Natural killer cell (primary cell): ENCODE measurements around the gene KDM4C. TPM values are rescaled to one million over a fixed set of nuclear protein-coding genes. Genes with fewer than 3 reads are reported as not detected.
A peak's percentile ranks its signal among the peaks of the same experiment; 100 is the strongest.

Experiments used
- ATAC-seq, 3 donors: fragments of 150-1000 bp in 2 of 3; fragments of 200-7000 bp in 1 of 3; cut with Tn5 transposase; 1 replicate in 1 of 3; 2 replicates in 2 of 3; pipeline ENCODE4 v1.10.0; 2021; ENCODE audit warnings: mild to moderate bottlenecking in 2 of 3, moderate library complexity in 2 of 3
- DNase-seq, 2 donors: peaks; one replicate each; pipeline versions ENCODE4 v3.0.0 to v3.0.0-alpha.2; 2013 to 2021; ENCODE audit warnings: mixed read lengths in 1 of 2
- H3K27ac ChIP-seq: one replicate; pipeline ENCODE4 v1.5.1; 2013; ENCODE audit warnings: mild to moderate bottlenecking, low read length
- H3K27me3 ChIP-seq: one replicate; pipeline ENCODE4 v1.6.1; 2013; ENCODE audit warnings: low read length; ENCODE audit not compliant: control insufficient read depth, insufficient read depth
- H3K36me3 ChIP-seq: one replicate; pipeline ENCODE4 v1.6.1; 2013; ENCODE audit warnings: low read length; ENCODE audit not compliant: control insufficient read depth, insufficient read depth
- H3K4me1 ChIP-seq: one replicate; pipeline ENCODE4 v1.6.1; 2013; ENCODE audit warnings: low read length; ENCODE audit not compliant: control insufficient read depth, insufficient read depth
- H3K4me3 ChIP-seq: one replicate; pipeline ENCODE4 v1.5.1; 2013; ENCODE audit warnings: low read length
- H3K9me3 ChIP-seq: one replicate; pipeline ENCODE4 v1.6.1; 2013; ENCODE audit warnings: low read length; ENCODE audit not compliant: control insufficient read depth, insufficient read depth
- H3K27ac Mint-ChIP-seq, 2 donors: one replicate each; pipeline ENCODE4 v1.8.0; 2022; ENCODE audit warnings: mild to moderate bottlenecking in 2 of 2, mixed read lengths in 2 of 2, moderate library complexity in 1 of 2
- H3K27me3 Mint-ChIP-seq, 2 donors: one replicate each; pipeline ENCODE4 v1.8.0; 2022; ENCODE audit warnings: low read depth in 2 of 2, mixed read lengths in 2 of 2
- H3K36me3 Mint-ChIP-seq: one replicate; pipeline ENCODE4 v1.8.0; 2022; ENCODE audit warnings: mixed read lengths
- H3K4me1 Mint-ChIP-seq, 2 donors: one replicate each; pipeline ENCODE4 v1.8.0; 2022; ENCODE audit warnings: mixed read lengths in 2 of 2
- H3K4me3 Mint-ChIP-seq: one replicate; pipeline ENCODE4 v1.8.0; 2022; ENCODE audit warnings: mild to moderate bottlenecking, moderate library complexity, mixed read lengths
- H3K9me3 Mint-ChIP-seq, 2 donors: one replicate each; pipeline ENCODE4 v1.8.0; 2022; ENCODE audit warnings: mixed read lengths in 2 of 2
- CTCF ChIP-seq: fragments of 200-600 bp; IDR thresholded peaks from one replicate; pipeline ENCODE4 v1.8.0; 2022; ENCODE audit warnings: antibody characterized with exemption
- WGBS: methylation state at CpG from one replicate; pipeline ENCODE4 v1.1.7; 2013; ENCODE audit warnings: missing lambda C conversion rate; ENCODE audit not compliant: insufficient coverage; 5-methylcytosine and 5-hydroxymethylcytosine counted together
- intact Hi-C: fragments of 100-400 bp; cut with micrococcal nuclease; formaldehyde crosslinking; loops from one replicate; pipeline ENCODE4 v1.14.2; 2022
- total RNA-seq, 4 donors: library from RNA; stranded (reverse); fragments of 120-200 nt in 1 of 4; gene quantifications; one replicate each; pipeline versions ENCODE4 v1.2.3 to v1.2.4, GENCODE V29; 2013 to 2022

Gene KDM4C
- total RNA-seq, 3 donors from 2014 or later (not counting 1 experiment from before 2014, with no cell fraction given), result 115 to 137 (median 116) TPM

- Mint-ChIP-seq H3K36me3 (no peaks in the 10 kb centered on the region), H3K9me3 (no peaks in the 10 kb centered on the region), H3K4me3 (no peak overlapping the region), H3K27me3 (no peaks in the 10 kb centered on the region), H3K27ac (no peak overlapping the region), H3K4me1 (peaks cover 30 to 47% of the 10 kb centered on the region in 2 donors)
- H3K9me3 ChIP-seq, result no peaks in the 10 kb centered on the region
- no peaks in the 10 kb centered on the region for H3K4me1 ChIP-seq
- no peak for TF ChIP-seq CTCF
- intact Hi-C loops, result no loop called here
- WGBS, result 90% methylated on average over 2 of the region's 2 CpGs
- no peaks in the 10 kb centered on the region for H3K27me3 ChIP-seq
- ATAC-seq (no peak), DNase-seq (no peak)
- H3K36me3 ChIP-seq, result peaks cover 30% of the 10 kb centered on the region
- no peak overlapping the region for H3K27ac ChIP-seq
- H3K4me3 ChIP-seq, result no peak overlapping the region
Observed at GRCh38 chr9:6819112-6819511, 61.3 kb downstream of the KDM4C start.

- no peaks in the 10 kb centered on the region for H3K36me3 Mint-ChIP-seq
- H3K9me3 ChIP-seq, result no peaks in the 10 kb centered on the region
Observed at GRCh38 chr9:6819529-6819928, 61.8 kb downstream of the KDM4C start.

GRCh38 chr9:6822696-6823095 is 64.9 kb downstream of the KDM4C start:
- Histone ChIP-seq H3K27ac (no peak overlapping the region), H3K4me3 (no peak overlapping the region), H3K4me1 (no peaks in the 10 kb centered on the region), H3K9me3 (no peaks in the 10 kb centered on the region), H3K36me3 (peaks cover 18% of the 10 kb centered on the region), H3K27me3 (no peaks in the 10 kb centered on the region)
- intact Hi-C loops, result no loop called here
- no peaks in the 10 kb centered on the region for H3K27me3 Mint-ChIP-seq
- no peak for DNase-seq
- no peak overlapping the region for H3K4me3 Mint-ChIP-seq
- no peak for ATAC-seq
- TF ChIP-seq CTCF, result no peak
- H3K9me3 Mint-ChIP-seq, result no peaks in the 10 kb centered on the region
- 80% methylated on average over 1 of the region's 3 CpGs for WGBS
- no peaks in the 10 kb centered on the region for H3K36me3 Mint-ChIP-seq
- peak overlapping the region in 1 of 2 donors; percentile 67 for H3K27ac Mint-ChIP-seq
- peaks cover 37 to 50% of the 10 kb centered on the region in 2 donors for H3K4me1 Mint-ChIP-seq

More at GRCh38 chr9:6819529-6819928, 61.8 kb downstream of the KDM4C start:
- no peak overlapping the region for H3K27ac ChIP-seq
- Mint-ChIP-seq H3K27ac (peak overlapping the region in 1 of 2 donors; percentile 9), H3K4me3 (no peak overlapping the region), H3K27me3 (no peaks in the 10 kb centered on the region), H3K9me3 (no peaks in the 10 kb centered on the region), H3K4me1 (peaks cover 30 to 49% of the 10 kb centered on the region in 2 donors)
- no peaks in the 10 kb centered on the region for H3K4me1 ChIP-seq
- H3K27me3 ChIP-seq, result no peaks in the 10 kb centered on the region
- 96% methylated on average over 3 of the region's 3 CpGs for WGBS
- H3K4me3 ChIP-seq, result no peak overlapping the region
- ATAC-seq (no peak), DNase-seq (no peak)
- peaks cover 30% of the 10 kb centered on the region for H3K36me3 ChIP-seq
- no peak for TF ChIP-seq CTCF
- intact Hi-C loops, result no loop called here
